A549 (cell line): ENCODE results near the gene GPR173. TPM values are rescaled to one million over a fixed set of nuclear protein-coding genes. Genes with fewer than 3 reads are reported as not detected.
A peak's percentile ranks its signal among the peaks of the same experiment; 100 is the strongest.

ENCODE experiments used
- EHF ChIP-seq: fragments of 250-450 bp; sonication (Bioruptor Pico); IDR thresholded peaks from 2 replicates; pipeline ENCODE4 v1.5.0; 2020; ENCODE audit warnings: mild to moderate bottlenecking
- EHMT2 ChIP-seq: fragments of 200-600 bp; sonication (generic); IDR thresholded peaks from 2 replicates; pipeline ENCODE4 v1.6.1; 2016; ENCODE audit warnings: antibody characterized with exemption, low read depth, mild to moderate bottlenecking, moderate library complexity
- ELK1 ChIP-seq: fragments of 150-350 bp; IDR thresholded peaks from 2 replicates; pipeline ENCODE4 v1.6.1; 2014; ENCODE audit warnings: low read depth, mild to moderate bottlenecking, low read length
- ESRRA ChIP-seq: fragments of 150-350 bp; IDR thresholded peaks from 2 replicates; pipeline ENCODE4 v1.6.1; 2014; ENCODE audit warnings: mild to moderate bottlenecking, low read length, borderline replicate concordance
- FOSB ChIP-seq: fragments of 250-450 bp; sonication (Bioruptor Pico); IDR thresholded peaks from 2 replicates; pipeline ENCODE4 v1.5.0; 2020; ENCODE audit warnings: mild to moderate bottlenecking, moderate library complexity
- FOSL2 ChIP-seq, 2 experiments: fragments of 450-650 bp in 1 of 2; fragments of >200 bp in 1 of 2; sonication (Bioruptor Twin) in 1 of 2; formaldehyde crosslinking; IDR thresholded peaks; 2 replicates each; pipeline versions ENCODE4 v1.5.0 to v1.6.1; 2016 to 2020; ENCODE audit warnings: mild to moderate bottlenecking in 1 of 2, moderate library complexity in 1 of 2
- FOXS1 ChIP-seq: fragments of 250-450 bp; sonication (Bioruptor Pico); IDR thresholded peaks from 2 replicates; pipeline ENCODE4 v1.5.0; 2020; ENCODE audit warnings: mild to moderate bottlenecking, moderate library complexity
- GATA3 ChIP-seq: IDR thresholded peaks from 2 replicates; pipeline ENCODE4 v1.6.1; 2012; ENCODE audit warnings: borderline replicate concordance
- HOXA7 ChIP-seq: fragments of 250-450 bp; sonication (Bioruptor Pico); IDR thresholded peaks from 2 replicates; pipeline ENCODE4 v1.5.0; 2020; ENCODE audit warnings: mild to moderate bottlenecking, moderate library complexity
- JUN ChIP-seq, 2 experiments: fragments of >200 bp; sonication (Bioruptor Twin); formaldehyde crosslinking; IDR thresholded peaks; 2 replicates in 1 of 2; 3 replicates in 1 of 2; pipeline ENCODE4 v1.6.1; 2016 to 2017
- KDM1A ChIP-seq: fragments of 200-600 bp; sonication (generic); IDR thresholded peaks from 2 replicates; pipeline ENCODE4 v1.6.1; 2016; ENCODE audit warnings: low read depth, mild to moderate bottlenecking
- NR3C1 ChIP-seq: fragments of >200 bp; sonication (Bioruptor Twin); formaldehyde crosslinking; IDR thresholded peaks from 3 replicates; pipeline ENCODE4 v1.6.1; 2017
- POLR2A ChIP-seq: IDR thresholded peaks from 2 replicates; pipeline ENCODE4 v1.6.1; 2012; ENCODE audit warnings: mild to moderate bottlenecking, low read length
- RCOR1 ChIP-seq: fragments of 150-350 bp; IDR thresholded peaks from 2 replicates; pipeline ENCODE4 v1.6.1; 2014; ENCODE audit warnings: antibody characterized with exemption, low read length, low read depth
- REST ChIP-seq: fragments of 200-600 bp; sonication (generic); IDR thresholded peaks from 2 replicates; pipeline ENCODE4 v1.6.1; 2016; ENCODE audit warnings: antibody characterized with exemption, mild to moderate bottlenecking, moderate library complexity
- RNF2 ChIP-seq: fragments of 200-600 bp; sonication (generic); IDR thresholded peaks from 2 replicates; pipeline ENCODE4 v1.6.1; 2016; ENCODE audit warnings: low read depth, mild to moderate bottlenecking, antibody characterized with exemption, moderate library complexity, borderline replicate concordance
- SMC3 ChIP-seq: fragments of >200 bp; sonication (Bioruptor Twin); formaldehyde crosslinking; IDR thresholded peaks from 3 replicates; pipeline ENCODE4 v1.6.1; 2018; ENCODE audit warnings: inconsistent platforms
- TFCP2L1 ChIP-seq: fragments of 250-450 bp; sonication (Bioruptor Pico); IDR thresholded peaks from 2 replicates; pipeline ENCODE4 v1.5.0; 2021; ENCODE audit warnings: mild to moderate bottlenecking
- ZNF302 ChIP-seq: fragments of 250-450 bp; sonication (Bioruptor Pico); IDR thresholded peaks from 2 replicates; pipeline ENCODE4 v1.9.0; 2021; ENCODE audit warnings: inconsistent platforms, mild to moderate bottlenecking, moderate library complexity
- polyA plus RNA-seq, 4 experiments: library from polyadenylated mRNA; depleted of rRNA in 3 of 4; stranded (reverse); fragments of >200 nt; fragmentation: RNase III in 1 of 4; extraction: RNeasy Plus Mini Kit Qiagen cat#74134 plus additional on column Dnase treatment in 1 of 4; gene quantifications; 2 replicates in 3 of 4; 3 replicates in 1 of 4; pipeline ENCODE4 v1.2.3, GENCODE V29; 2011 to 2017
- TF ChIP-seq, protein P1 (sequence below): fragments of 250-450 bp; sonication (Bioruptor Pico); IDR thresholded peaks from 2 replicates; pipeline ENCODE4 v1.5.0; 2021; ENCODE audit warnings: mild to moderate bottlenecking, moderate library complexity, borderline replicate concordance
- TF ChIP-seq, protein P2 (sequence below): fragments of 450-650 bp; IDR thresholded peaks from 2 replicates; pipeline ENCODE4 v1.6.1; 2014; ENCODE audit warnings: antibody characterized with exemption
- TF ChIP-seq, protein P3 (sequence below): fragments of >200 bp; sonication (Bioruptor Twin); formaldehyde crosslinking; IDR thresholded peaks from 3 replicates; pipeline ENCODE4 v1.6.1; 2016

GPR173 gene
- polyA plus RNA-seq, 2 of the 4 experiments (the other 2 are of a cell fraction): 0.03 TPM; not detected in 1

- no peak for TF ChIP-seq REST
- TF ChIP-seq ESRRA: no peak
- TF ChIP-seq POLR2A: no peak
- no peak for TF ChIP-seq EHMT2
- no peak for TF ChIP-seq RNF2
- TF ChIP-seq, protein P1, sequence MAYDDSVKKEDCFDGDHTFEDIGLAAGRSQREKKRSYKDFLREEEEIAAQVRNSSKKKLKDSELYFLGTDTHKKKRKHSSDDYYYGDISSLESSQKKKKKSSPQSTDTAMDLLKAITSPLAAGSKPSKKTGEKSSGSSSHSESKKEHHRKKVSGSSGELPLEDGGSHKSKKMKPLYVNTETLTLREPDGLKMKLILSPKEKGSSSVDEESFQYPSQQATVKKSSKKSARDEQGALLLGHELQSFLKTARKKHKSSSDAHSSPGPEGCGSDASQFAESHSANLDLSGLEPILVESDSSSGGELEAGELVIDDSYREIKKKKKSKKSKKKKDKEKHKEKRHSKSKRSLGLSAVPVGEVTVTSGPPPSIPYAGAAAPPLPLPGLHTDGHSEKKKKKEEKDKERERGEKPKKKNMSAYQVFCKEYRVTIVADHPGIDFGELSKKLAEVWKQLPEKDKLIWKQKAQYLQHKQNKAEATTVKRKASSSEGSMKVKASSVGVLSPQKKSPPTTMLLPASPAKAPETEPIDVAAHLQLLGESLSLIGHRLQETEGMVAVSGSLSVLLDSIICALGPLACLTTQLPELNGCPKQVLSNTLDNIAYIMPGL (CRISPR knock-in tag): no peak
- TF ChIP-seq FOSL2 (IDR thresholded peaks at IDR 0.05): no peak
- TF ChIP-seq FOSL2 (CRISPR knock-in tag; IDR thresholded peaks at IDR 0.05): no peak; the same call in 1 of the 2 replicates
- peak; percentile 62 for TF ChIP-seq SMC3
- TF ChIP-seq, protein P2, sequence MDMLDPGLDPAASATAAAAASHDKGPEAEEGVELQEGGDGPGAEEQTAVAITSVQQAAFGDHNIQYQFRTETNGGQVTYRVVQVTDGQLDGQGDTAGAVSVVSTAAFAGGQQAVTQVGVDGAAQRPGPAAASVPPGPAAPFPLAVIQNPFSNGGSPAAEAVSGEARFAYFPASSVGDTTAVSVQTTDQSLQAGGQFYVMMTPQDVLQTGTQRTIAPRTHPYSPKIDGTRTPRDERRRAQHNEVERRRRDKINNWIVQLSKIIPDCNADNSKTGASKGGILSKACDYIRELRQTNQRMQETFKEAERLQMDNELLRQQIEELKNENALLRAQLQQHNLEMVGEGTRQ: no peak
- TF ChIP-seq KDM1A: peak; percentile 73; the same call in 1 of the 2 replicates
- no peak for TF ChIP-seq FOSB (CRISPR knock-in tag)
- TF ChIP-seq GATA3: 0 out of 2 replicates have a peak, but pooled peaks have one; percentile 14
- TF ChIP-seq TFCP2L1: no peak
- no peak for TF ChIP-seq HOXA7 (CRISPR knock-in tag)
- TF ChIP-seq FOXS1 (CRISPR knock-in tag): no peak
- no peak for TF ChIP-seq RCOR1
- peak in 1 of 2 experiments; percentile 27; a peak in 1 of 5 replicates for TF ChIP-seq JUN (IDR thresholded peaks at IDR 0.05)
- TF ChIP-seq EHF (CRISPR knock-in tag): no peak
- no peak for TF ChIP-seq NR3C1
- TF ChIP-seq, protein P3, sequence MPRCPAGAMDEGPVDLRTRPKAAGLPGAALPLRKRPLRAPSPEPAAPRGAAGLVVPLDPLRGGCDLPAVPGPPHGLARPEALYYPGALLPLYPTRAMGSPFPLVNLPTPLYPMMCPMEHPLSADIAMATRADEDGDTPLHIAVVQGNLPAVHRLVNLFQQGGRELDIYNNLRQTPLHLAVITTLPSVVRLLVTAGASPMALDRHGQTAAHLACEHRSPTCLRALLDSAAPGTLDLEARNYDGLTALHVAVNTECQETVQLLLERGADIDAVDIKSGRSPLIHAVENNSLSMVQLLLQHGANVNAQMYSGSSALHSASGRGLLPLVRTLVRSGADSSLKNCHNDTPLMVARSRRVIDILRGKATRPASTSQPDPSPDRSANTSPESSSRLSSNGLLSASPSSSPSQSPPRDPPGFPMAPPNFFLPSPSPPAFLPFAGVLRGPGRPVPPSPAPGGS: no peak
- no peak for TF ChIP-seq ZNF302 (CRISPR knock-in tag)
- TF ChIP-seq ELK1: no peak
These were observed 44.6 kb downstream of the GPR173 start (continued) for GRCh38 chrX:53093177-53093655.
